IPS DF 19.7 (cell line): ENCODE results near the gene SYCP1.
"Not testable (repeated sequence)": the region's sequence is repeated elsewhere in the genome, so short reads cannot be mapped to it uniquely, and the experiment has no call there.

ENCODE experiments used
- DNase-seq: peaks from one replicate; pipeline ENCODE4 v3.0.0-alpha.2; 2013; ENCODE audit warnings: low read depth, low spot score

The SYCP1 gene

GRCh38 chr1:114979278-114979891 is 124.7 kb downstream of the SYCP1 start:
- DNase-seq, result no peak

GRCh38 chr1:114982251-114982650 is 127.6 kb downstream of the SYCP1 start:
- no peak for DNase-seq

GRCh38 chr1:114986286-114986685 is 131.6 kb downstream of the SYCP1 start:
- DNase-seq, result no peak

GRCh38 chr1:114988095-114988494 is 133.4 kb downstream of the SYCP1 start:
- DNase-seq, result no peak

- DNase-seq, result no peak
Measured at GRCh38 chr1:114997510-114998289, 143.0 kb downstream of the SYCP1 start.

GRCh38 chr1:115006191-115006590 is 151.5 kb downstream of the SYCP1 start:
- no peak for DNase-seq

- DNase-seq, result no peak
Measured at GRCh38 chr1:115012006-115012405, 157.3 kb downstream of the SYCP1 start.

- no peak for DNase-seq
Measured at GRCh38 chr1:115012434-115012833, 157.8 kb downstream of the SYCP1 start.

- DNase-seq, result no peak
Measured at GRCh38 chr1:115013792-115014191, 159.1 kb downstream of the SYCP1 start.

GRCh38 chr1:115019549-115019948 is 164.9 kb downstream of the SYCP1 start:
- DNase-seq, result not testable (repeated sequence)

GRCh38 chr1:115021145-115021544 is 166.5 kb downstream of the SYCP1 start:
- DNase-seq, result no peak

- no peak for DNase-seq
Measured at GRCh38 chr1:115023593-115023992, 168.9 kb downstream of the SYCP1 start.

- no peak for DNase-seq
Measured at GRCh38 chr1:115029526-115029925, 174.9 kb downstream of the SYCP1 start, which contains the start of gene TSHB. Gene TSHB (plus strand): TSS chr1:115029826. CDS start chr1:115033363, 3,537 bp downstream.

- no peak for DNase-seq
Measured at GRCh38 chr1:115031595-115031994, 176.9 kb downstream of the SYCP1 start.

- DNase-seq, result no peak
Measured at GRCh38 chr1:115035652-115036051, 181.0 kb downstream of the SYCP1 start.

- DNase-seq, result no peak
Measured at GRCh38 chr1:115036814-115037507, 182.3 kb downstream of the SYCP1 start.

- DNase-seq, result no peak
Measured at GRCh38 chr1:115040501-115040900, 185.8 kb downstream of the SYCP1 start.

- DNase-seq, result peak; percentile 17
Measured at GRCh38 chr1:115041654-115042053, 187.0 kb downstream of the SYCP1 start.
